Mucosa of rectum (tissue), 2 donors: Measurements from ENCODE around the gene KRTAP10-9.
"Not testable (repeated sequence)": the region's sequence is repeated elsewhere in the genome, so short reads cannot be mapped to it uniquely, and the experiment has no call there.

Source experiments
- H3K27ac ChIP-seq, 2 donors: one replicate each; pipeline ENCODE4 v1.7.0; 2013; ENCODE audit warnings: inconsistent platforms in 2 of 2, low read depth in 2 of 2, low read length in 2 of 2
- H3K27me3 ChIP-seq, 2 donors: one replicate each; pipeline ENCODE4 v1.7.0; 2013; ENCODE audit warnings: low read length in 2 of 2; ENCODE audit not compliant: control insufficient read depth in 2 of 2, insufficient read depth in 2 of 2
- H3K36me3 ChIP-seq, 2 donors: one replicate each; pipeline ENCODE4 v1.7.0; 2013; ENCODE audit warnings: low read length in 2 of 2; ENCODE audit not compliant: control insufficient read depth in 2 of 2, insufficient read depth in 2 of 2
- H3K4me1 ChIP-seq, 2 donors: one replicate each; pipeline ENCODE4 v1.7.0; 2013; ENCODE audit warnings: low read length in 2 of 2, mild to moderate bottlenecking in 1 of 2; ENCODE audit not compliant: control insufficient read depth in 2 of 2, insufficient read depth in 2 of 2
- H3K4me3 ChIP-seq, 2 donors: one replicate each; pipeline ENCODE4 v1.7.0; 2013; ENCODE audit warnings: low read length in 2 of 2
- H3K9ac ChIP-seq, 2 donors: one replicate each; pipeline ENCODE4 v1.7.0; 2013; ENCODE audit warnings: low read length in 2 of 2, low read depth in 1 of 2, mild to moderate bottlenecking in 1 of 2
- H3K9me3 ChIP-seq, 2 donors: one replicate each; pipeline ENCODE4 v1.7.0; 2013; ENCODE audit warnings: low read length in 2 of 2; ENCODE audit not compliant: control insufficient read depth in 2 of 2
- donor health status: healthy.
- donor health status: Normal muscosa, but diverticular disease.

KRTAP10-9 gene

DNA sequence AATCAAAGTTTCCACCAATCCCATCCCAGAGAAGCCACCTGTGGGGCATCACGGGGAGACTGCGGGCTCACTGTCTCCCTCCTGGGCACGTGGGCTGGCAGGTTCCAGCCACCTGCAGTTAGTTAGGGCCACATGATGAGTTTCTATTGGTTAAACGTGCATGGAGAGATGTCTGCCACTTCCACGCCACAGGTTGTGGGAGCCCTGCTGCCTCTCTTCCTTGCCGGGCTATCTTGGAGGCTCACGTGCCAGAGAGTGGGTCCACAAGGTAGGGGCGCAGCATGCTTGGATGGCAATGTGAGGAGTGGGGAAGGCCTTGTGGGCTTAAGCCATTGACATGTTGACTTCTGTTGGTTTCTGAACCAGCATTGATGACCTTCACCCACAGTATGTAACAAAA lies 23.0 kb upstream of the KRTAP10-9 start:
- H3K9ac ChIP-seq: no peak overlapping the region
- H3K4me3 ChIP-seq: no peak overlapping the region
- H3K27ac ChIP-seq: no peak overlapping the region
- no peaks in the 10 kb centered on the region for H3K9me3 ChIP-seq
- no peaks in the 10 kb centered on the region for H3K4me1 ChIP-seq
- H3K27me3 ChIP-seq: peaks cover 2 to 6% of the 10 kb centered on the region in 2 donors
- no peaks in the 10 kb centered on the region for H3K36me3 ChIP-seq

DNA sequence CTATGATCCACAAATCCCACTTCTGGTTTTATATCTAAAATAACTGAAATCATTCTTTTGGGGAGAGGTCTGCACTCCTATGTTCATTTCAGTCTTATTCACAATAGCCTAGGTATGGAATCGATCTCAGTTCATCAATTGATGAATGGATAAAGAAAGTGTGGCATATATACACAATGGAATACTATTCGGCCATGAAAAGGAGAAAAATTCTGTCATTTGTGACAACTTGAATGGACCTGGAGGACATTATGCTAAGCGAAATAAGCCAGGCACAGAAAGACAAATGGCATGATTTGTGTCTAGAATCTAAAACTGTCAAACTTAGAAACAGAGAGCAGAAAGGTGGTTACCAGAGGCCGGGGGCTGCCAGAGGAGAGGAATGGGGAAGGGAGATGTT lies 20.4 kb upstream of the KRTAP10-9 start:
- Histone ChIP-seq H3K27ac (no peak overlapping the region), H3K4me3 (no peak overlapping the region), H3K4me1 (no peaks in the 10 kb centered on the region), H3K9me3 (no peaks in the 10 kb centered on the region), H3K36me3 (no peaks in the 10 kb centered on the region), H3K27me3 (peaks cover 0 to 2% of the 10 kb centered on the region in 2 donors), H3K9ac (no peak overlapping the region)

GRCh38 chr21:44609193-44609592 lies 17.7 kb upstream of the KRTAP10-9 start:
- Histone ChIP-seq H3K27ac (no peak overlapping the region), H3K4me3 (no peak overlapping the region), H3K36me3 (no peaks in the 10 kb centered on the region)

DNA sequence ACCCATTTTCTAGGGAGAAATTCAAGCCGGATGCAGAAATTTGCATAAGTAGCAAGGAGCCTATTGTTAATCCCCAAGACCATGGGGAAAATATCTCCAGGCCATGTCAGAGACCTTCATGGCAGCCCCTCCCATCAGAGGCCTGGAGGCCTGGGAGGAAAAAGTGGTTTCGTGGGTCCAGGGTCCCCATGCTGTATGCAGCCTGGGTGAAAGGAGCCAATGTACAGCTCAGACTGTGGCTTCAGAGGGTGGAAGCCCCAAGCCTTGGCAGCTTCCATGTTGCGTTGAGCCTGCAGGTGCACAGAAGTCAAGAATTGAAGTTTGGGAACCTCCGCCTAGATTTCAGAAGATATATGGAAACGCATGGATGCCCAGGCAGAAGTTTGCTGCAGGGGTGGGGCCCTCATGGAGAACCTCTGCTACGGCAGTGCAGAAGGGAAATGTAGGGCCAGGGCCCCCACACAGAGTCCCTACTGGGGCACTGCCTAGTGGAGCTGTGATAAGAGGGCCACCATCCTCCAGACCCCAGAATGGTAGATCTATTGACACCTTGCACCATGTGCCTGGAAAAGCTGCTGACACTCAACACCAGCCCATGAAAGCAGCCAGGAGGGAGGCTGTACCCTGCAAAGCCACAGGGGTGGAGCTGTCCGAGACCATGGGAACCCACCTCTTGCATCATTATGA lies 16.6 kb upstream of the KRTAP10-9 start:
- H3K36me3 ChIP-seq, H3K9me3 ChIP-seq, H3K27ac ChIP-seq, H3K4me3 ChIP-seq, H3K9ac ChIP-seq, H3K4me1 ChIP-seq, H3K27me3 ChIP-seq: not testable (repeated sequence)

More at GRCh38 chr21:44609193-44609592, 17.7 kb upstream of the KRTAP10-9 start:
- H3K27me3 ChIP-seq: no peaks in the 10 kb centered on the region
- H3K9ac ChIP-seq: no peak overlapping the region
- H3K4me1 ChIP-seq: no peaks in the 10 kb centered on the region
- peaks cover 0 to 5% of the 10 kb centered on the region in 2 donors for H3K9me3 ChIP-seq

- no peaks in the 10 kb centered on the region for H3K27me3 ChIP-seq
- no peak overlapping the region for H3K4me3 ChIP-seq
- H3K9me3 ChIP-seq: peaks cover 0 to 5% of the 10 kb centered on the region in 2 donors
- no peaks in the 10 kb centered on the region for H3K4me1 ChIP-seq
- no peaks in the 10 kb centered on the region for H3K36me3 ChIP-seq
- H3K9ac ChIP-seq: no peak overlapping the region
- no peak overlapping the region for H3K27ac ChIP-seq
Observed at GRCh38 chr21:44611551-44611950, 15.3 kb upstream of the KRTAP10-9 start.

- no peak within 1 kb of the TSS for H3K27ac ChIP-seq
- H3K4me1 ChIP-seq: no peaks in the 10 kb centered on the region
- H3K36me3 ChIP-seq: no peaks in the 10 kb centered on the region
- H3K9ac ChIP-seq: no peak within 1 kb of the TSS
- no peak within 1 kb of the TSS for H3K4me3 ChIP-seq
- H3K27me3 ChIP-seq: no peaks in the 10 kb centered on the region
- H3K9me3 ChIP-seq: peaks cover 0 to 5% of the 10 kb centered on the region in 2 donors
Observed at GRCh38 chr21:44612029-44612486, 14.8 kb upstream of the KRTAP10-9 start, which contains the start of gene KRTAP10-8. Gene KRTAP10-8 (plus strand): TSS chr21:44612079. CDS start chr21:44612101, 22 bp downstream.

GRCh38 chr21:44612669-44613229 lies 14.1 kb upstream of the KRTAP10-9 start:
- Histone ChIP-seq H3K9me3 (peaks cover 0 to 5% of the 10 kb centered on the region in 2 donors), H3K27me3 (no peaks in the 10 kb centered on the region), H3K4me3 (no peak overlapping the region), H3K36me3 (no peaks in the 10 kb centered on the region), H3K4me1 (no peaks in the 10 kb centered on the region), H3K27ac (no peak overlapping the region), H3K9ac (no peak overlapping the region)

DNA sequence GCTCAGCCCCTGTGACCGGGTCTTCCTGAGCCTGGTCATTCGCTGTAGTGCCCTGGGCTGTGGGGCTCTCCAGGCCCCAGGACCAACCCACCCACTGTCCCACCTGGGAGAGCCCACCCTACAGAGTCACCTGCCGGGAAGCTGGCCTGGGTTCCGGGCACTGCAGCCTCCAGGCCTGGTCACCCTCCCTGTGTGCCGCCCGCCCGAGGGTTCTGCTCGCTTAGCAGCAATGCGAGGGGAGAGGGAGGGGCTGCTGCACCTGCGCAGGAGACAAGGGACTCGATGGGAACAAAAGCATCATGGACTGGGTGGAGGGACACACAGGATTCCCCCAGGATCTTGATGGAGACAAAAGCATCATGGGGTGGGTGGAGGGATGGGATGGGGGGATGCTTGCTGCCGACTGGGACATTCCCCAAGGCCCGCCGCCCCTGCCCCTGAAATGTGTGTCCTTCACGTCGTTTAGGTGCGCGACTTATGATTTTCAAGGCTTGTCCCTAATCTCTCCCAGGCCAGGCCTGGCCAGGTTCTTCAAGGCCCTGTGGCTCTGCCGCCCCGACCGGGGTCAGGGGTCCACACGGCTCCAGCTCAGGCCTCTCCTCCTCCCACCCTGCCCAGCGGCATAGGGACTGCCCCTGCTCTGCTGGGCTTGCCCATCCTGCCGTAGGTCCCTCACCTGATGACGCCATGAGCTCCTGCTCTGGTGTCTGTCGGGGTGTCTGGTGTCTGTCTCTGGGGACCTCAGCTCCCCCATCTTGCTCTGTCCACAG lies 13.3 kb upstream of the KRTAP10-9 start:
- Histone ChIP-seq H3K4me1 (no peaks in the 10 kb centered on the region), H3K36me3 (no peaks in the 10 kb centered on the region), H3K4me3 (no peak overlapping the region), H3K27me3 (no peaks in the 10 kb centered on the region), H3K27ac (no peak overlapping the region), H3K9me3 (peaks cover 0 to 5% of the 10 kb centered on the region in 2 donors), H3K9ac (no peak overlapping the region)

- no peak overlapping the region for H3K9ac ChIP-seq
- no peaks in the 10 kb centered on the region for H3K36me3 ChIP-seq
- H3K27ac ChIP-seq: no peak overlapping the region
- no peaks in the 10 kb centered on the region for H3K4me1 ChIP-seq
- peaks cover 0 to 5% of the 10 kb centered on the region in 2 donors for H3K9me3 ChIP-seq
- H3K4me3 ChIP-seq: no peak overlapping the region
- H3K27me3 ChIP-seq: no peaks in the 10 kb centered on the region
Observed at GRCh38 chr21:44614161-44614631, 12.7 kb upstream of the KRTAP10-9 start.

- no peaks in the 10 kb centered on the region for H3K36me3 ChIP-seq
- H3K9me3 ChIP-seq: peaks cover 0 to 5% of the 10 kb centered on the region in 2 donors
- H3K27me3 ChIP-seq: no peaks in the 10 kb centered on the region
- no peak overlapping the region for H3K9ac ChIP-seq
- H3K27ac ChIP-seq: no peak overlapping the region
- H3K4me3 ChIP-seq: no peak overlapping the region
- no peaks in the 10 kb centered on the region for H3K4me1 ChIP-seq
Observed at GRCh38 chr21:44614961-44615391, 11.9 kb upstream of the KRTAP10-9 start.
